ENCODE data around the gene ZNF195. TPM values are rescaled to one million over a fixed set of nuclear protein-coding genes. Genes with fewer than 3 reads are reported as not detected.

Gene ZNF195
- total and polyA plus RNA-seq, 2 experiments from 2014 or later: 101 to 116 TPM

DNA sequence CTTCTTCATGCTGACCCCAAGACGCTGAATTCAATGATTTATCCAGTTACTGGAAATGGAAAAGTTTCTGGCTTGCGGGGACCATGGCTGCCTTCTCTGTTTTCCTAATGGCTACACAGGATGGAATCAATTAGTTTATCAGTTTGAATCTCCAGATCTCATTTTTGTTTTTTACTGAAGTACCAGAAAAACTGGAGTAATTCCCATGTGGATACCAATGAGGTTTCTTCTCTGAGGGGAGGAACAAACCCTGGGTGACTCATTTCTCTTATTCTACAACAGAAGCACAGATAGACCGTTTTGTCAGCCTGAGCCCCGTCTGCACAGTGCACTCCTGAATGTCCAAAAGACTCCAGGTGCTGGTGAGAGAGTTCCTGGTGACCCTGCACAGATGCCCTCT lies 3.4 kb downstream of the ZNF195 start:
- Histone ChIP-seq H3K4me1 (ENCODE audit: insufficient read depth) (peaks cover 32% of the 10 kb centered on the region), H2AFZ (no peak overlapping the region), H3K4me2 (peak overlapping the region; percentile 96), H3K36me3 (ENCODE audit: insufficient read depth) (peaks cover 37% of the 10 kb centered on the region), H3F3A (replicated peaks; ENCODE audit: low read depth) (no peaks in the 10 kb centered on the region; the same call in 1 of the 2 replicates), H3K4me3 (peak overlapping the region; percentile 99; the same call in 1 of the 2 replicates), H3K79me2 (replicated peaks; ENCODE audit: insufficient read depth) (peaks cover 83% of the 10 kb centered on the region), H3K9me2 (ENCODE audit: insufficient read depth) (no peaks in the 10 kb centered on the region), H4K20me1 (replicated peaks; ENCODE audit: insufficient read depth) (peaks cover 59% of the 10 kb centered on the region), H3K27ac (ENCODE audit: low read depth) (peak overlapping the region; percentile 63; the same call in 1 of the 2 replicates), H3K27me3 (ENCODE audit: insufficient read depth) (no peaks in the 10 kb centered on the region)
- peaks cover 84% of the 10 kb centered on the region for H3K36me3 Mint-ChIP-seq (ENCODE audit: low read depth)
- H3K27ac Mint-ChIP-seq: peak overlapping the region; percentile 72
- H3K4me1 Mint-ChIP-seq: peaks cover 48% of the 10 kb centered on the region
- no peaks in the 10 kb centered on the region for H3K9me3 Mint-ChIP-seq
- H3K4me3 Mint-ChIP-seq: peak overlapping the region; percentile 98
- peaks cover 5% of the 10 kb centered on the region for H3K27me3 Mint-ChIP-seq (ENCODE audit: insufficient read depth, low read depth, poor library complexity)
- DNase-seq (ENCODE audit: low spot score) (no peak), ATAC-seq (no peak)
- TF ChIP-seq, protein P1, sequence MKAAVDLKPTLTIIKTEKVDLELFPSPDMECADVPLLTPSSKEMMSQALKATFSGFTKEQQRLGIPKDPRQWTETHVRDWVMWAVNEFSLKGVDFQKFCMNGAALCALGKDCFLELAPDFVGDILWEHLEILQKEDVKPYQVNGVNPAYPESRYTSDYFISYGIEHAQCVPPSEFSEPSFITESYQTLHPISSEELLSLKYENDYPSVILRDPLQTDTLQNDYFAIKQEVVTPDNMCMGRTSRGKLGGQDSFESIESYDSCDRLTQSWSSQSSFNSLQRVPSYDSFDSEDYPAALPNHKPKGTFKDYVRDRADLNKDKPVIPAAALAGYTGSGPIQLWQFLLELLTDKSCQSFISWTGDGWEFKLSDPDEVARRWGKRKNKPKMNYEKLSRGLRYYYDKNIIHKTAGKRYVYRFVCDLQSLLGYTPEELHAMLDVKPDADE (IDR thresholded peaks at IDR 0.05): no peak
- no peak for TF ChIP-seq NANOG (IDR thresholded peaks at IDR 0.05; ENCODE audit: borderline replicate concordance)
- no peak for TF ChIP-seq CREB1 (CRISPR knock-in tag; IDR thresholded peaks at IDR 0.05; ENCODE audit: low read depth)
- no peak for TF ChIP-seq ZNF114 (CRISPR knock-in tag; IDR thresholded peaks at IDR 0.05)
- TF ChIP-seq, protein P2, sequence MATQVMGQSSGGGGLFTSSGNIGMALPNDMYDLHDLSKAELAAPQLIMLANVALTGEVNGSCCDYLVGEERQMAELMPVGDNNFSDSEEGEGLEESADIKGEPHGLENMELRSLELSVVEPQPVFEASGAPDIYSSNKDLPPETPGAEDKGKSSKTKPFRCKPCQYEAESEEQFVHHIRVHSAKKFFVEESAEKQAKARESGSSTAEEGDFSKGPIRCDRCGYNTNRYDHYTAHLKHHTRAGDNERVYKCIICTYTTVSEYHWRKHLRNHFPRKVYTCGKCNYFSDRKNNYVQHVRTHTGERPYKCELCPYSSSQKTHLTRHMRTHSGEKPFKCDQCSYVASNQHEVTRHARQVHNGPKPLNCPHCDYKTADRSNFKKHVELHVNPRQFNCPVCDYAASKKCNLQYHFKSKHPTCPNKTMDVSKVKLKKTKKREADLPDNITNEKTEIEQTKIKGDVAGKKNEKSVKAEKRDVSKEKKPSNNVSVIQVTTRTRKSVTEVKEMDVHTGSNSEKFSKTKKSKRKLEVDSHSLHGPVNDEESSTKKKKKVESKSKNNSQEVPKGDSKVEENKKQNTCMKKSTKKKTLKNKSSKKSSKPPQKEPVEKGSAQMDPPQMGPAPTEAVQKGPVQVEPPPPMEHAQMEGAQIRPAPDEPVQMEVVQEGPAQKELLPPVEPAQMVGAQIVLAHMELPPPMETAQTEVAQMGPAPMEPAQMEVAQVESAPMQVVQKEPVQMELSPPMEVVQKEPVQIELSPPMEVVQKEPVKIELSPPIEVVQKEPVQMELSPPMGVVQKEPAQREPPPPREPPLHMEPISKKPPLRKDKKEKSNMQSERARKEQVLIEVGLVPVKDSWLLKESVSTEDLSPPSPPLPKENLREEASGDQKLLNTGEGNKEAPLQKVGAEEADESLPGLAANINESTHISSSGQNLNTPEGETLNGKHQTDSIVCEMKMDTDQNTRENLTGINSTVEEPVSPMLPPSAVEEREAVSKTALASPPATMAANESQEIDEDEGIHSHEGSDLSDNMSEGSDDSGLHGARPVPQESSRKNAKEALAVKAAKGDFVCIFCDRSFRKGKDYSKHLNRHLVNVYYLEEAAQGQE (IDR thresholded peaks at IDR 0.05; ENCODE audit: unreplicated experiment): no peak

DNA sequence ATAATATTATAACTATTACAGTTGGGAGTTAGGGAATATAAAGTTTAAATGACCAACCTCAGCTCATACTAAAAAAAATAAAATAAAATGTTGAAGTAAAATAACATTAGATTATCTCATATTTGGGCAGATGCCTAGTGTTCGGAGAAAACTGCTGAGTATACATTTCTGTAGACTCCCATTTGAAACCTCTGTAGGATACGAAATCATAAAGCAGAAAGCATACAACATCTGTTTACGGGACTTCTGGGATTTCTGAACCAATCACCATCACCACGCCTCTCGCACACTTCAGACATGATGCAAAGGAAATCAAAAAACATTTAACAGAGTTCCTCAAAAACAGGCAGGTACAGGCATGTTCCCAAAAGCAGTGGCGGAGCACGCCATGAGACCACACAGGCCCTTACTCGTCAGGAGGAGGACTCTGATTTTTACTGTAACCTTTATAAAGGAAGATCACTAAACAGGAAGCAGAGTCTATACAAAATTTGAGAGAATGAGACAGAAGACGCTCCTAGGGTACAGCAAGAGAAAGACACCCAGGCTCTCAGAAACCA lies 8.6 kb downstream of the ZNF195 start:
- Mint-ChIP-seq H3K4me3 (no peak overlapping the region), H3K9me3 (peaks cover 8% of the 10 kb centered on the region; the same call in 2 of the 3 replicates), H3K36me3 (ENCODE audit: low read depth) (peaks cover 100% of the 10 kb centered on the region), H3K4me1 (peaks cover 14% of the 10 kb centered on the region), H3K27me3 (ENCODE audit: insufficient read depth, low read depth, poor library complexity) (peaks cover 5% of the 10 kb centered on the region), H3K27ac (no peak overlapping the region)
- H3F3A ChIP-seq (replicated peaks; ENCODE audit: low read depth): 0 out of 2 replicates have a peak, but pooled peaks cover 3% of the 10 kb centered on the region
- no peak overlapping the region for H3K4me3 ChIP-seq
- no peaks in the 10 kb centered on the region for H3K27me3 ChIP-seq (ENCODE audit: insufficient read depth)
- H3K27ac ChIP-seq (ENCODE audit: low read depth): no peak overlapping the region
- H3K4me1 ChIP-seq (ENCODE audit: insufficient read depth): peaks cover under 1% of the 10 kb centered on the region; the same call in 1 of the 2 replicates
- H3K79me2 ChIP-seq (replicated peaks; ENCODE audit: insufficient read depth): peaks cover 100% of the 10 kb centered on the region
- H3K36me3 ChIP-seq (ENCODE audit: insufficient read depth): peaks cover 69% of the 10 kb centered on the region
- peaks cover 44% of the 10 kb centered on the region for H4K20me1 ChIP-seq (replicated peaks; ENCODE audit: insufficient read depth)
- no peak overlapping the region for H3K4me2 ChIP-seq
- H3K9me2 ChIP-seq (ENCODE audit: insufficient read depth): no peaks in the 10 kb centered on the region
- ATAC-seq (no peak), DNase-seq (ENCODE audit: low spot score) (no peak)
- no peak overlapping the region for H2AFZ ChIP-seq
- TF ChIP-seq EZH2phosphoT487 (IDR thresholded peaks at IDR 0.05; ENCODE audit: unreplicated experiment) (no peak), EZH2 (IDR thresholded peaks at IDR 0.05; ENCODE audit: low read depth, unreplicated experiment) (no peak)
- TF ChIP-seq, protein P3, sequence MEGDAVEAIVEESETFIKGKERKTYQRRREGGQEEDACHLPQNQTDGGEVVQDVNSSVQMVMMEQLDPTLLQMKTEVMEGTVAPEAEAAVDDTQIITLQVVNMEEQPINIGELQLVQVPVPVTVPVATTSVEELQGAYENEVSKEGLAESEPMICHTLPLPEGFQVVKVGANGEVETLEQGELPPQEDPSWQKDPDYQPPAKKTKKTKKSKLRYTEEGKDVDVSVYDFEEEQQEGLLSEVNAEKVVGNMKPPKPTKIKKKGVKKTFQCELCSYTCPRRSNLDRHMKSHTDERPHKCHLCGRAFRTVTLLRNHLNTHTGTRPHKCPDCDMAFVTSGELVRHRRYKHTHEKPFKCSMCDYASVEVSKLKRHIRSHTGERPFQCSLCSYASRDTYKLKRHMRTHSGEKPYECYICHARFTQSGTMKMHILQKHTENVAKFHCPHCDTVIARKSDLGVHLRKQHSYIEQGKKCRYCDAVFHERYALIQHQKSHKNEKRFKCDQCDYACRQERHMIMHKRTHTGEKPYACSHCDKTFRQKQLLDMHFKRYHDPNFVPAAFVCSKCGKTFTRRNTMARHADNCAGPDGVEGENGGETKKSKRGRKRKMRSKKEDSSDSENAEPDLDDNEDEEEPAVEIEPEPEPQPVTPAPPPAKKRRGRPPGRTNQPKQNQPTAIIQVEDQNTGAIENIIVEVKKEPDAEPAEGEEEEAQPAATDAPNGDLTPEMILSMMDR (conservative IDR thresholded peaks at IDR 0.05; ENCODE audit: low read depth in 2 of 2): no peak
